ENCODE data around the gene EFNA5.

The EFNA5 gene

GRCh38 chr5:107698286-107698685 is 27.5 kb upstream of the EFNA5 start:
- FAIRE-seq, result no peak
- no peak for DNase-seq (ENCODE audit: insufficient read length, low spot score)
- no peak for TF ChIP-seq TAF1 (IDR thresholded peaks at IDR 0.05; ENCODE audit: low read depth, low read length)
- no peak for TF ChIP-seq SPI1 (IDR thresholded peaks at IDR 0.05; ENCODE audit: low read depth, low read length)
- TF ChIP-seq PAX5 (IDR thresholded peaks at IDR 0.05; ENCODE audit: insufficient read depth, low read length, severe bottlenecking), result no peak
- no peak for TF ChIP-seq POLR2AphosphoS5 (IDR thresholded peaks at IDR 0.05; ENCODE audit: low read depth, low read length)
- no peak for TF ChIP-seq POLR2A (IDR thresholded peaks at IDR 0.05; ENCODE audit: low read depth, low read length)

GRCh38 chr5:107696498-107696897 is 25.8 kb upstream of the EFNA5 start:
- FAIRE-seq (no peak), DNase-seq (ENCODE audit: insufficient read length, low spot score) (no peak)
- TF ChIP-seq TAF1 (IDR thresholded peaks at IDR 0.05; ENCODE audit: low read depth, low read length) (no peak), POU2F2 (IDR thresholded peaks at IDR 0.05; ENCODE audit: low read depth, low read length) (no peak), PAX5 (IDR thresholded peaks at IDR 0.05; ENCODE audit: insufficient read depth, low read length, severe bottlenecking) (no peak), SPI1 (IDR thresholded peaks at IDR 0.05; ENCODE audit: low read depth, low read length) (no peak), POLR2A (IDR thresholded peaks at IDR 0.05; ENCODE audit: low read depth, low read length) (no peak), POLR2AphosphoS5 (IDR thresholded peaks at IDR 0.05; ENCODE audit: low read depth, low read length) (no peak)

- TF ChIP-seq SPI1 (IDR thresholded peaks at IDR 0.05; ENCODE audit: low read depth, low read length), result no peak
- no peak for DNase-seq (ENCODE audit: insufficient read length, low spot score)
- no peak for FAIRE-seq
Measured at GRCh38 chr5:107696080-107696479, 25.3 kb upstream of the EFNA5 start.

DNA sequence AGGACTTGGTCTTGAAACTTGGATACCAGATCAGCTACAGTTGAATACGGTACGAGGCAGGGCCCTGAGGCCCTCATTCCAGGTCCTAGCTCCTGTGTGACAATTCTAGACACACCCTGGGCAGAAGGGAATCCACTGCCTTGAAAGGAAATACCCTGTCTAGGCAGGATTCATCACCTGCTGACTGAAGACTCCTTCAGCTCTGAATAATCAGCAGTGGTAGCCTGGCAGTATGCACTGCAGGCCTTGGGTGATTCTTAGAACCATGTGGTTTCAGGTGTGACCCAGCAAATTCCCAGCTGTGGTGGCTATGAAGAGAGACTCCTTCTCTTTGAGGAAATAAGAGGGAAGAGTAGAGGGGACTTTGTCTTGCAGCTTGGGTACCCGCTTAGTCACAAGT is 17.2 kb upstream of the EFNA5 start:
- TF ChIP-seq SPI1 (IDR thresholded peaks at IDR 0.05; ENCODE audit: low read depth, low read length), result no peak
- no peak for TF ChIP-seq POLR2A (IDR thresholded peaks at IDR 0.05; ENCODE audit: low read depth, low read length)
- TF ChIP-seq PAX5 (IDR thresholded peaks at IDR 0.05; ENCODE audit: insufficient read depth, low read length, severe bottlenecking), result no peak
- no peak for TF ChIP-seq POU2F2 (IDR thresholded peaks at IDR 0.05; ENCODE audit: low read depth, low read length)
- TF ChIP-seq TAF1 (IDR thresholded peaks at IDR 0.05; ENCODE audit: low read depth, low read length), result no peak
- TF ChIP-seq POLR2AphosphoS5 (IDR thresholded peaks at IDR 0.05; ENCODE audit: low read depth, low read length), result no peak
- FAIRE-seq, result no peak
- DNase-seq (ENCODE audit: insufficient read length, low spot score), result no peak

DNA sequence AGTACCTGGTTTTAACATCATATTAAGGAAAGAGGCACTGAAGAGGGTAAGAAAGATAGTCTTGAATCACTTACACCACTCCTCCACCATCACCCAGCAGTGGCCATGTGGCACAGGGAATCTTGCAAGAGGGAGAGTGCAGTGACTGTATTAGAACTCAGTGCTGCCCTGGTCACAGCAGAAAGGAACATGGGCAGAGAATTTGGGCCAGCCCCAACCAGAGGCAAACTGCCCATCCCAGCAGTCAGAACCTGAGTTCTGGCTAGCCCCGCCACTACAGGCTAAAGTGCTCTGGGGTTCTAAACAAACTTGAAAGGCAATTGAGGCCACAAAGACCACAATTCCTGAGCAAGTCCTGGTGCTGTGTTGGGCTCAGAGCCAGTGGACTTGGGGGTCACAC is 16.7 kb upstream of the EFNA5 start:
- TF ChIP-seq POLR2AphosphoS5 (IDR thresholded peaks at IDR 0.05; ENCODE audit: low read depth, low read length) (no peak), SPI1 (IDR thresholded peaks at IDR 0.05; ENCODE audit: low read depth, low read length) (no peak), POU2F2 (IDR thresholded peaks at IDR 0.05; ENCODE audit: low read depth, low read length) (no peak), PAX5 (IDR thresholded peaks at IDR 0.05; ENCODE audit: insufficient read depth, low read length, severe bottlenecking) (no peak), POLR2A (IDR thresholded peaks at IDR 0.05; ENCODE audit: low read depth, low read length) (no peak), TAF1 (IDR thresholded peaks at IDR 0.05; ENCODE audit: low read depth, low read length) (no peak)
- peak; percentile 28 for FAIRE-seq
- DNase-seq (ENCODE audit: insufficient read length, low spot score), result no peak

- TF ChIP-seq SPI1 (IDR thresholded peaks at IDR 0.05; ENCODE audit: low read depth, low read length) (no peak), TAF1 (IDR thresholded peaks at IDR 0.05; ENCODE audit: low read depth, low read length) (no peak), PAX5 (IDR thresholded peaks at IDR 0.05; ENCODE audit: insufficient read depth, low read length, severe bottlenecking) (no peak), POU2F2 (IDR thresholded peaks at IDR 0.05; ENCODE audit: low read depth, low read length) (no peak), POLR2A (IDR thresholded peaks at IDR 0.05; ENCODE audit: low read depth, low read length) (no peak), POLR2AphosphoS5 (IDR thresholded peaks at IDR 0.05; ENCODE audit: low read depth, low read length) (no peak)
- no peak for FAIRE-seq
- DNase-seq (ENCODE audit: insufficient read length, low spot score), result no peak
Measured at GRCh38 chr5:107682533-107682932, 11.8 kb upstream of the EFNA5 start.

GRCh38 chr5:107680799-107681198 is 10.1 kb upstream of the EFNA5 start:
- DNase-seq (ENCODE audit: insufficient read length, low spot score) (no peak), FAIRE-seq (no peak)
- no peak for TF ChIP-seq PAX5 (IDR thresholded peaks at IDR 0.05; ENCODE audit: insufficient read depth, low read length, severe bottlenecking)
- TF ChIP-seq POU2F2 (IDR thresholded peaks at IDR 0.05; ENCODE audit: low read depth, low read length), result no peak
- no peak for TF ChIP-seq SPI1 (IDR thresholded peaks at IDR 0.05; ENCODE audit: low read depth, low read length)
- TF ChIP-seq POLR2A (IDR thresholded peaks at IDR 0.05; ENCODE audit: low read depth, low read length), result no peak
- TF ChIP-seq TAF1 (IDR thresholded peaks at IDR 0.05; ENCODE audit: low read depth, low read length), result no peak
- no peak for TF ChIP-seq POLR2AphosphoS5 (IDR thresholded peaks at IDR 0.05; ENCODE audit: low read depth, low read length)

DNA sequence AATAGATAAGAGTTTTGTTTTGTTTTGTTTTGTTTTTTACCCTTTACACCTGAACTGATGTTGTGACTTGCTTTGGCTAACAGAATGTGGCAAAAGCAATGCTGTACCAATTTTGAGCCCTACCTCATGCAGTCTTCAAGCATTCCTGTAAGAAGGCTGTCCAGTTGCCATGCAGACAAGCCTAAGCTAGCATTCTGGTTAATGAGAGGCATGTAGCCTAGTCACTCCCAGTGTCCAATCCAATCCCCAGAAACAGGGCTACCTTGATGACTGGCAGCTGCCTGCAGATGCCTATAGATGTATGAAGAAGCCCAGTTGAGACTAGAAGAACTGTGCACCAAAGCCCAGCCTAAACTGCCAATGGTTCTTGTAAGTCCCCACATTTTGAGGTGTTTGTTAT is 9.4 kb upstream of the EFNA5 start:
- no peak for FAIRE-seq
- no peak for DNase-seq (ENCODE audit: insufficient read length, low spot score)
- no peak for TF ChIP-seq POLR2A (IDR thresholded peaks at IDR 0.05; ENCODE audit: low read depth, low read length)

DNA sequence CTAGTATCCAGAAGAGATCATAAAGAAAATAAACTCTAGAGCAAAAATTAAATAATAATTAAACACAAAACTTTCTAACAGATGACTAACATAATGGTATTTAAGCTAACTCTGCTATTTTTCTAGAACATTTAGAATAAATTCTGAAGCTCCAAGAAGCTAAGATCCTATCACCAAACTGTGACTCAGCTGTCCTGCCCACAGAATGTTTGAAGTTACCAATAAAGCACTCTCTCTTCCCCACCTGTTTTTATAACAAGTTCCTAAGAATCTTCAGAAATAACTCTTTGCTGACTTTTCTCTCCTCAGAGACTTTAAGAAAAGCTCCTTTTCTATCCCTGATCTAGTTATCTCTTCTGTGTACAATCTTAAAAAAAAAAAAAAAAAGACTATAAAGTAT is 6.0 kb upstream of the EFNA5 start:
- DNase-seq (ENCODE audit: insufficient read length, low spot score), result no peak
- TF ChIP-seq POLR2AphosphoS5 (IDR thresholded peaks at IDR 0.05; ENCODE audit: low read depth, low read length), result no peak
- TF ChIP-seq TAF1 (IDR thresholded peaks at IDR 0.05; ENCODE audit: low read depth, low read length), result no peak
- no peak for TF ChIP-seq SPI1 (IDR thresholded peaks at IDR 0.05; ENCODE audit: low read depth, low read length)
- no peak for FAIRE-seq

DNA sequence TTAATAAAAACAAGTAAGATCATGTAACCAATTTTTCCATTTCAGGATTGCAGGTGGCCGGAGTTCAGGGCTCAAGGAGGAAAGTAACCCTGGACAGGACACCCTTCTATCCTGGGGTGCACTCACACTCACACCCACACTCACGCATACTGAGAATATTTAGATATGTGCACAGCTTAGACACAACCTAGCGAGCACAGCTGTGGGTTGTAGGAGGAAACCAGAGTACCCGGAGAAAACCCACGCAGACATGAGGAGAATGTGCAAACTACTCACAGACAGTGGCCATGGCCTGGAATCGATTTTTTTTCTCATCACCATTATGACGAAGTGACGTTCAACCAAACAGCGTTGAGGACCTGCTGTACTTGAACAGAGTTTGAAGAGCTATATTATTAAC is 4.5 kb upstream of the EFNA5 start:
- DNase-seq (ENCODE audit: insufficient read length, low spot score) (no peak), FAIRE-seq (no peak)
- TF ChIP-seq PAX5 (IDR thresholded peaks at IDR 0.05; ENCODE audit: insufficient read depth, low read length, severe bottlenecking) (no peak), POLR2A (IDR thresholded peaks at IDR 0.05; ENCODE audit: low read depth, low read length) (no peak), POLR2AphosphoS5 (IDR thresholded peaks at IDR 0.05; ENCODE audit: low read depth, low read length) (no peak), TAF1 (IDR thresholded peaks at IDR 0.05; ENCODE audit: low read depth, low read length) (no peak), POU2F2 (IDR thresholded peaks at IDR 0.05; ENCODE audit: low read depth, low read length) (no peak)

- FAIRE-seq (no peak), DNase-seq (ENCODE audit: insufficient read length, low spot score) (no peak)
- TF ChIP-seq PAX5 (IDR thresholded peaks at IDR 0.05; ENCODE audit: insufficient read depth, low read length, severe bottlenecking) (no peak), POU2F2 (IDR thresholded peaks at IDR 0.05; ENCODE audit: low read depth, low read length) (no peak), POLR2A (IDR thresholded peaks at IDR 0.05; ENCODE audit: low read depth, low read length) (no peak), SPI1 (IDR thresholded peaks at IDR 0.05; ENCODE audit: low read depth, low read length) (no peak), TAF1 (IDR thresholded peaks at IDR 0.05; ENCODE audit: low read depth, low read length) (no peak)
Measured at GRCh38 chr5:107674655-107675054, 3.9 kb upstream of the EFNA5 start.
